HL-60 (cell line): ENCODE measurements around the gene BAZ2B.
"Not testable (repeated sequence)": the region's sequence is repeated elsewhere in the genome, so short reads cannot be mapped to it uniquely, and the experiment has no call there.

Source experiments
- CTCF ChIP-seq: IDR thresholded peaks from one replicate; pipeline ENCODE4 v1.5.1; 2011; ENCODE audit warnings: low read length, control low read depth, inconsistent platforms; ENCODE audit not compliant: insufficient read depth
- SPI1 ChIP-seq: IDR thresholded peaks from 2 replicates; pipeline ENCODE4 v1.6.1; 2012; ENCODE audit warnings: low read depth, mild to moderate bottlenecking, borderline replicate concordance

- not testable (repeated sequence) for TF ChIP-seq CTCF, SPI1
Measured at GRCh38 chr2:159361603-159362002, 254.7 kb downstream of the BAZ2B start.
